NT2/D1 (cell line): ENCODE measurements around the gene RAB31.

ENCODE experiments used
- SUZ12 ChIP-seq: IDR thresholded peaks from 2 replicates; pipeline ENCODE4 v1.6.1; 2011; ENCODE audit not compliant: insufficient read length, insufficient read depth; ENCODE audit errors: extremely low read depth
- YY1 ChIP-seq: IDR thresholded peaks from 2 replicates; pipeline ENCODE4 v1.6.1; 2011; ENCODE audit not compliant: insufficient read length, insufficient read depth

DNA sequence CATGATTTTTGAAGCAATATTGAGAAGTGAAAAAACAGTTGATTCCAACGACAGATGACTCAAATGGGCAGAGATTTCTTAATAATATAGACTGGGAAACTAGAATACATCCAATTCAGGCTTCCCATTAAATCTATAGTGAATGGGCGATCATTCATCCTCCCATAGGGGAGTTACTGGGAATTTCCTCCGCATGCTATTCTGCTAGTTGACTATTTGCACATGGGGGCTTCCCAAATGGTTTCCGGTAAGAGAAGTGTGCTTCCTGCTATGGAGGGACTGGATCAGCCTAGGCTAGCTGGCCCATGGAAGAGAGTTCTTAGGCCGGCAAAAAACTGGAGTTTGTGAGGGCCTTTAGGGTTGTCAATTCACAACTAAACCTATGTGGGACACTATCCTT lies 203.1 kb downstream of the RAB31 start:
- TF ChIP-seq YY1 (no peak), SUZ12 (no peak)
